Measurements from ENCODE around the gene SEC14L1.

DNA sequence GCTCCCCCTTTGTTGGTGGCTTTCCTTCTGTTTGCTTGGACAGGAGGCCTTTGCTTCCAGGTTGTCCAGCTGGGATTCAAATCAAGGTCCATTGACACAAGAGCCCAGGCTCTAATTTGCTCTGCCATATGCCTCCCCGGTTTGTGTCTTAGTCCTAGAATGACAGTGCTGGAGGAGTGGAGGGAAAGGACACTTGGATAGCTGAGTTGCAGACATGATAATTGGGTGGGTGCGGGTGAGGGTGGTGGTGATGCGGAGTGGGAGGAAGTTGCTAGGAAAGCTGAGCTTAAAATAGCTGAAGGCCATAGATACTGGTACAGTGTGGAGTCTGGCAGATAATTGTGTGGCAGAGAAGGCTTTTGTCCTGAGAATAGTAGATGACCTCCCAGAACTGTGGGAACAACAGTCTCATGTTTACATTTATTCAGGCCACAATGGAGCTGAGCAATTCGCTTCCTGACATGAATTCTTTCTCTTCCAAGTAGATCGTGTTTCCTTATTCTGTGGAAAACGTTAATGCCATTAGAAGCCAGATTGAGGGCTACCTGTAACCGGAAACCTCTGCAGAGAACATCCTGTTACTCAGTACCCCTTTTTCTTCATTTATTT is 23.8 kb downstream of the SEC14L1 start:
- TF ChIP-seq, protein P1, sequence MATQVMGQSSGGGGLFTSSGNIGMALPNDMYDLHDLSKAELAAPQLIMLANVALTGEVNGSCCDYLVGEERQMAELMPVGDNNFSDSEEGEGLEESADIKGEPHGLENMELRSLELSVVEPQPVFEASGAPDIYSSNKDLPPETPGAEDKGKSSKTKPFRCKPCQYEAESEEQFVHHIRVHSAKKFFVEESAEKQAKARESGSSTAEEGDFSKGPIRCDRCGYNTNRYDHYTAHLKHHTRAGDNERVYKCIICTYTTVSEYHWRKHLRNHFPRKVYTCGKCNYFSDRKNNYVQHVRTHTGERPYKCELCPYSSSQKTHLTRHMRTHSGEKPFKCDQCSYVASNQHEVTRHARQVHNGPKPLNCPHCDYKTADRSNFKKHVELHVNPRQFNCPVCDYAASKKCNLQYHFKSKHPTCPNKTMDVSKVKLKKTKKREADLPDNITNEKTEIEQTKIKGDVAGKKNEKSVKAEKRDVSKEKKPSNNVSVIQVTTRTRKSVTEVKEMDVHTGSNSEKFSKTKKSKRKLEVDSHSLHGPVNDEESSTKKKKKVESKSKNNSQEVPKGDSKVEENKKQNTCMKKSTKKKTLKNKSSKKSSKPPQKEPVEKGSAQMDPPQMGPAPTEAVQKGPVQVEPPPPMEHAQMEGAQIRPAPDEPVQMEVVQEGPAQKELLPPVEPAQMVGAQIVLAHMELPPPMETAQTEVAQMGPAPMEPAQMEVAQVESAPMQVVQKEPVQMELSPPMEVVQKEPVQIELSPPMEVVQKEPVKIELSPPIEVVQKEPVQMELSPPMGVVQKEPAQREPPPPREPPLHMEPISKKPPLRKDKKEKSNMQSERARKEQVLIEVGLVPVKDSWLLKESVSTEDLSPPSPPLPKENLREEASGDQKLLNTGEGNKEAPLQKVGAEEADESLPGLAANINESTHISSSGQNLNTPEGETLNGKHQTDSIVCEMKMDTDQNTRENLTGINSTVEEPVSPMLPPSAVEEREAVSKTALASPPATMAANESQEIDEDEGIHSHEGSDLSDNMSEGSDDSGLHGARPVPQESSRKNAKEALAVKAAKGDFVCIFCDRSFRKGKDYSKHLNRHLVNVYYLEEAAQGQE (IDR thresholded peaks at IDR 0.05; ENCODE audit: low read depth): no peak
- TF ChIP-seq EGR1 (IDR thresholded peaks at IDR 0.05): no peak
- no peak for TF ChIP-seq FOXM1 (IDR thresholded peaks at IDR 0.05; ENCODE audit: borderline replicate concordance, low read depth)
- no peak for TF ChIP-seq CREB1 (IDR thresholded peaks at IDR 0.05; ENCODE audit: low read depth)
- no peak for TF ChIP-seq MAX (IDR thresholded peaks at IDR 0.05)
- TF ChIP-seq ZBTB7A (IDR thresholded peaks at IDR 0.05; ENCODE audit: low read depth): no peak
- TF ChIP-seq TCF12 (IDR thresholded peaks at IDR 0.05; ENCODE audit: low read depth): no peak
- no peak for TF ChIP-seq RAD21 (IDR thresholded peaks at IDR 0.05; ENCODE audit: low read depth)
- no peak for TF ChIP-seq YY1 (IDR thresholded peaks at IDR 0.05; ENCODE audit: low read depth)

Measured in Ishikawa (cell line).